GM21367 (cell line): ENCODE data around the gene APPBP2.
"Not testable (repeated sequence)": the region's sequence is repeated elsewhere in the genome, so short reads cannot be mapped to it uniquely, and the experiment has no call there.

ENCODE experiments used
- ATAC-seq: cut with Tn5 transposase; IDR thresholded peaks from one replicate; pipeline ENCODE4 v1.9.1; 2021; ENCODE audit not compliant: unreplicated experiment

APPBP2 gene, protein sequence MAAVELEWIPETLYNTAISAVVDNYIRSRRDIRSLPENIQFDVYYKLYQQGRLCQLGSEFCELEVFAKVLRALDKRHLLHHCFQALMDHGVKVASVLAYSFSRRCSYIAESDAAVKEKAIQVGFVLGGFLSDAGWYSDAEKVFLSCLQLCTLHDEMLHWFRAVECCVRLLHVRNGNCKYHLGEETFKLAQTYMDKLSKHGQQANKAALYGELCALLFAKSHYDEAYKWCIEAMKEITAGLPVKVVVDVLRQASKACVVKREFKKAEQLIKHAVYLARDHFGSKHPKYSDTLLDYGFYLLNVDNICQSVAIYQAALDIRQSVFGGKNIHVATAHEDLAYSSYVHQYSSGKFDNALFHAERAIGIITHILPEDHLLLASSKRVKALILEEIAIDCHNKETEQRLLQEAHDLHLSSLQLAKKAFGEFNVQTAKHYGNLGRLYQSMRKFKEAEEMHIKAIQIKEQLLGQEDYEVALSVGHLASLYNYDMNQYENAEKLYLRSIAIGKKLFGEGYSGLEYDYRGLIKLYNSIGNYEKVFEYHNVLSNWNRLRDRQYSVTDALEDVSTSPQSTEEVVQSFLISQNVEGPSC

GRCh38 chr17:60525685-60526514 is at the start of gene APPBP2:
Gene APPBP2 (minus strand): TSS chr17:60526242. CDS start chr17:60525931, 311 bp downstream.
- peak; percentile 88 for ATAC-seq

DNA sequence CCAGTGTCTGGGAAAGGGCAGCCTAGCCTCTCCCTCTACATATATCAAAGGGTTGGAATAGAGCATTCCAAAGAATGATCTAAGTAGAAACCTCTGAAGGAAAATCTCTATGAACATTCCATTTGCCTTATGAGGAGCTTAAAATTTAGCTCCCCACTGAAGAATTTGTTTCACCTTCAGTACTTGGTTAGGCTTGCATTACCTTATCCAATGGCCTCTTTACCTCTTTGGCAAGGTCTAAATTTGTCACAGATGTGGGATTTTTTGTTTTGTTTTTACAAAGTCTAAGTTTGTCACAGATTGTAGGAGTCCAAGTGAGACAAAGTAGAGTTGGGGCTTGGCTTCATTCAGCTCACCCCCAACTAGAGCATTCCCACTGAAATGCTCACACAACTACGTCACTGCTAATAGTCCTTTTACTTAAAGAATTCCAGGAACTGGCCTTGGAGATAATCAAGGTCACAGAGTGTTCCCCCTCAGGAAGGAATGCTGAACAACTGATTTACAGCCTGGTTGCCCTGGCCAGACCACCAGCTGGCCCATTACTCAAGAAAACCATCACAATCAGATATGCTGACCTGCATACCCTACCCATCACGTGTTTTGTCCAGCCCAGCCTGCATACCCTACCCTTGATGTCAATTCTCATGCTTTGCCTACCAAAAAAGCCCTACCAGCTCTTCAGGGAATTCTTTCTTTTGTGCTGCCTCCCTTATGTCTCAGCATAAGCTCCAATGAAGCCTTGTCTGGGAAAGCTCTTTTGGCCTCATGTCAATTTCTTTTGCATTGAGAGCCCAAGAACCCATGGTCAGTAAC is 47.4 kb upstream of the APPBP2 start:
- no peak for ATAC-seq

- ATAC-seq: no peak
These were observed 39.2 kb upstream of the APPBP2 start for GRCh38 chr17:60565233-60565632.

DNA sequence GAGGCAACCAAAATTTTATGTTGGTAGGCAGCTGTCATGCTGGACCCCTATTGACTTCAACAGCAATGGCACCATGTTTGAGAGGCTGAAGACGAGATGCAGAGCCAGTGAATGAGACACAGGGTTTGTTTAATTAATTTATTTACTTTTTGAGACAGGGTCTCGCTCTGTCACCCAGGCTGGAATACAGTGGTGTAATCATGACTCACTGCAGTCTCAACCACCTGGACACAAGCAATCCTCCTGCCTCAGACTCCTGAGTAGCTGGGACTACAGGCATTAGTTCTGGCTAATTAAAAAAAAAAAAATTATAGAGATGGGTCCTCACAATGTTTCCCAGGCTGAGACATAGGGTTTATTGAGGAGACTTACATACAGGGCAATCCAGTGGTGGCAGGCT is 37.7 kb upstream of the APPBP2 start:
- no peak for ATAC-seq

DNA sequence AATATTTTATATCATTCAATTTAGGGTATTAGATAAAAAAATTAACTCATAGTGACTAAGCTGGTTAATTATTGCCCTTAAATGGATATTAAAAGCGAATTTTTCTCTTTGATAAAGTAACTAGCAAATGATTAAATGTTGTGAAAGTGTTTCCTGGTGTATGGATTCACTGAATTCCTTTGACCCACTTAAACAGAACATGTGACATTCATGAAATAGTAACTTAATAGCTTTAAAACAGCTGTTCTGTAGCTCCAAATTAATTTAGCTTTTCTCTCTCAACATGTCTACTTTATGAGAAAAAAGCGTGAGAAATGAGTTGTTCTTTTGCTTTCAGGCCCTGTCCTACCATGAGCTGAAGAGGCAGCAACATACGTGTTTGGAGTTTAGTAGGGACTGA is 36.4 kb upstream of the APPBP2 start:
- no peak for ATAC-seq

- ATAC-seq: no peak
These were observed 34.8 kb upstream of the APPBP2 start for GRCh38 chr17:60560860-60561257.

DNA sequence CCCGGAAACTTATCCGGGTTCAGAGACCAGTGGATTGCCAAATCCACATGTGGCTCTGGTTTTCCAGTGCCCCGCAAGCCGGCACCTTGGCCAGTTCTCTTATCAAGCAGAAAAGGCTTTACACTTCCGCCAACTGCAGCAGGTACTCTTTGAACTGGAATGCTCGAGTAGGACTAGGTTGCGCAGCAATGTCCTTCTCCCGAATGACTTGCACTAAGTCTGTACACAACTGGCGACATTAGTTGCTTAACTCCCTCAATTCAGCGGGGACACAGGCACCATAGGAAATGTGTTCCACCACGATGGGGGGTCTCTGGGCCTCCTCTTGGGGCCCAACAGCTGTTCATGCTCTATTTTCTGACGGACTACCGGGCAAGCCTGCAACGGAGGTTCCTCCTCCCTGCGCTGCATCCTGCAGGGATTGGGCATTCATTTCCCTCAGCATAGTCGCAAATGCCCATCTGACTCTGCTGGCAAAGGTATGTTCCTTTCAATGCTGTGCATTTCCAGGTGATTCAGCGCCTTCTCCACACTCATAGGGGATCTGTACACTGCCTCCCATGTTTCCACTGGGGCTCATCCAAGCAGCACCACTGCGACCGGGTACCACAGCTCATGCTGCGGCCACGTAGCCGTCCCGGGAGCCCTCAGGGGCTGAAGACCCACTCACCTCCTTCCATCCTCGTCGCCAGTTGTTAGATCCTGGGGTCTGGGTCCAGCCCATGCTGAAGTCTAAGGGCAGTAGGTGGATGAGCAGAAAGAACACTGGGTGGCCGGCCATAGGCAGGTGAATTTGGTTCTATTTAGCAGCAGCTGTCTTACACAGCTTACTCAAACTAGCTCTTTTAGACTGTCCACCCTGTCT is 34.2 kb upstream of the APPBP2 start:
- ATAC-seq: no peak

DNA sequence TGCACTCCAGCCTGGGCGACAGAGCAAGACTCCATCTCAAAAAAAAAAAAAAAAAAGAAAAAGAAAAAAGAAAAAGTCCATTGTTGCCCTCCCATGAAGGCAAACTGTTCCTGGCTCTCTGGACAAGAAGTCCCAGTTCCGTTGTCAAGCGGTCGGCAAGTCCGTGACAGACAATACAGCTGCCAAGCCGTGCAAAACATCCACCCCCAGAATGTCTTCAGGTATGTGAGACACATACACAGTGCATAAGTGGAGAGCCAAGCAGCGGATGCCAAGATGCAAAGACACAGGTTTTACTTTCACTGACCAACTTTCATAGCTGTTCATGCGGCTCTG is 33.6 kb upstream of the APPBP2 start:
- ATAC-seq: no peak

GRCh38 chr17:60557805-60558204 is 31.8 kb upstream of the APPBP2 start:
- no peak for ATAC-seq

DNA sequence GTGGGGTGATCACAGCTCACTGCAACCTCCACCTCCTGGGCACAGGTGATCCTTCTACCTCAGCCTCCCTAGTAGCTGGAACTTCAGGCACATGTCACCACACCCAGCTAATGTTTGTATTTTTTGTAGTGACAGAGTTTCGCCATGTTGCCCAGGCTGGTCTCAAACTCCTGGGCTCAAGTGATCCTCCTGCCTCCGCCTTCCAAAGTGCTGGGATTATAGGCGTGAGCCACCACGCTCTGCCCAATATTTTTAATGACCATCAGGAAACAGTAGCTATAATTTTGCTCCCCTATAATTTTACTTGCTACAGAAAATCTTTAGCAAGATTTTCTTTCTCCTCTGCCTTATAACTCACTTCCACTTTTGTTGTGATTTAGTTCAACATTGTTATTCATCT is 29.7 kb upstream of the APPBP2 start:
- no peak for ATAC-seq

GRCh38 chr17:60554377-60554788 is 28.3 kb upstream of the APPBP2 start:
- no peak for ATAC-seq

DNA sequence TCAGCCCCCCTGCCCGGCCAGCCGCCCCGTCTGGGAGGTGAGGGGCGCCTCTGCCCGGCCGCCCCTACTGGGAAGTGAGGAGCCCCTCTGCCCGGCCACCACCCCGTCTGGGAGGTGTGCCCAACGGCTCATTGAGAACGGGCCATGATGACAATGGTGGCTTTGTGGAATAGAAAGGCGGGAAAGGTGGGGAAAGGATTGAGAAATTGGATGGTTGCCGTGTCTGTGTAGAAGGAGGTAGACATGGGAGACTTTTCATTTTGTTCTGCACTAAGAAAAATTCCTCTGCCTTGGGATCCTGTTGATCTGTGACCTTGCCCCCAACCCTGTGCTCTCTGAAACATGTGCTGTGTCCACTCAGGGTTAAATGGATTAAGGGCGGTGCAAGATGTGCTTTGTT is 26.2 kb upstream of the APPBP2 start:
- ATAC-seq: not testable (repeated sequence)

GRCh38 chr17:60548990-60549389 is 22.9 kb upstream of the APPBP2 start:
- ATAC-seq: no peak

DNA sequence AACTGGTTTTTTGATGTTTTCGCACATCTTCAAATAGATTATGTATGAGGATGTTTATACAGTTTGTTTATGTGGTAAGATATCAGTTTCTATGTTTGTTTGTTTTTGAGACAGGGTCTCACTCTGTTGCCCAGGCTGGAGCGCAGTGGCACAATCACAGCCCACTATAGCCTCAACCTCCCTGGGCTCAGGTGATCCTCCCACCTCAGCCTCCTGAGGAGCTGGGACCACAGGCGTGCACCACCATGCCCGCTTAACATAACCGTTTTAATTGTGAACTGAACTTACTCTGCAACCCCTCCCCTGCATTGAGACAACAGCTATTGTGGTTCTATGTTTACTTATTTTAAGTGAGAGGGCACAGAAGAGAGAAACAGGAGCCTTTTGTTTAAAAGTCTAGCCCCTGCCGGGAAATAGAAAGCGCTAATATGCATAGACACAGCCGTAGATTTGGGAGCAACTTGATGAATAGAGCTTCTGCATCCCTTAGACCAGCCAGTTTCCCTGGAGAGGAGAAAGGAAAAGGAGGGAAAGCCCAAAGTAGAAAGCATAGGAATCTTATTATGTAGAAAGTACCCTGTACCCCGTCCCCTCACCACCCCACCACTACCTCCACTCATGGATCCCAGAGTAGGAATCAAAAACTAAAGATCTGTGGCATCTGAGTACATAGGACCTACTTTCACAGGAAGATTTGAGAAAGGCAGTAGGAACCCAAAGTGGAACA is 19.6 kb upstream of the APPBP2 start:
- ATAC-seq: no peak

- ATAC-seq: no peak
These were observed 16.0 kb upstream of the APPBP2 start for GRCh38 chr17:60542071-60542470.

DNA sequence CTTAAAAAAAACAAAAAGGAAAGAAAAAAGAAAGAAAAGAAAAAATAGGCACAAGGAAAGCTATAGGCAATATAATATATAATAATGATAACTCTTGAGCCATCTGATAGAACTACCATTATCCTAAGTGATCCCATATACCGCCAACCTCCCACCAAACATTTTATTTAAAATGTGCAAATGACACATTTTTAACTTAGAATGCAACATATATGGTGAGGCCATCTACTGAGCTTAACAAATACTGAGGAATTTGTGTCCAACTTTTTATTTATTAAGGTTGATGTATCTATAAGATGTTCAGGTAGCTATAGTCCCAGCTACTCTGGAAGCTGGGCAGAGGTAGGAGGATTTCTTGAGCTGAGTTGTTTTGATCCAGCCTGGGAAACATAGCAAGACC is 14.4 kb upstream of the APPBP2 start:
- no peak for ATAC-seq

GRCh38 chr17:60539807-60540206 is 13.8 kb upstream of the APPBP2 start:
- no peak for ATAC-seq

GRCh38 chr17:60538726-60539125 is 12.7 kb upstream of the APPBP2 start:
- ATAC-seq: no peak
